GM12891 (cell line): ENCODE measurements around the gene MYO18A.

Experiments
- DNase-seq: peaks from one replicate; pipeline ENCODE4 v3.0.0; 2011; ENCODE audit warnings: low spot score; ENCODE audit not compliant: insufficient read length
- FAIRE-seq: peaks from 2 replicates; lab custom pipeline; 2011; peaks lifted over from hg19 to GRCh38; lab: Jason Lieb, UNC
- PAX5 ChIP-seq: IDR thresholded peaks from 2 replicates; pipeline ENCODE4 v1.6.1; 2011; ENCODE audit warnings: low read length, moderate library complexity, mild to moderate bottlenecking; ENCODE audit not compliant: insufficient read depth, severe bottlenecking
- POLR2A ChIP-seq: IDR thresholded peaks from 2 replicates; pipeline ENCODE4 v1.6.1; 2011; ENCODE audit warnings: low read depth, low read length, control low read depth
- POLR2AphosphoS5 ChIP-seq: IDR thresholded peaks from 2 replicates; pipeline ENCODE4 v1.6.1; 2011; ENCODE audit warnings: low read depth, low read length, control low read depth
- POU2F2 ChIP-seq: IDR thresholded peaks from 2 replicates; pipeline ENCODE4 v1.6.1; 2011; ENCODE audit warnings: low read depth, mild to moderate bottlenecking, control low read depth, low read length, moderate library complexity
- SPI1 ChIP-seq: IDR thresholded peaks from 2 replicates; pipeline ENCODE4 v1.6.1; 2011; ENCODE audit warnings: low read depth, low read length, control low read depth
- TAF1 ChIP-seq: IDR thresholded peaks from 2 replicates; pipeline ENCODE4 v1.6.1; 2011; ENCODE audit warnings: low read depth, low read length, control low read depth

The MYO18A gene

DNA sequence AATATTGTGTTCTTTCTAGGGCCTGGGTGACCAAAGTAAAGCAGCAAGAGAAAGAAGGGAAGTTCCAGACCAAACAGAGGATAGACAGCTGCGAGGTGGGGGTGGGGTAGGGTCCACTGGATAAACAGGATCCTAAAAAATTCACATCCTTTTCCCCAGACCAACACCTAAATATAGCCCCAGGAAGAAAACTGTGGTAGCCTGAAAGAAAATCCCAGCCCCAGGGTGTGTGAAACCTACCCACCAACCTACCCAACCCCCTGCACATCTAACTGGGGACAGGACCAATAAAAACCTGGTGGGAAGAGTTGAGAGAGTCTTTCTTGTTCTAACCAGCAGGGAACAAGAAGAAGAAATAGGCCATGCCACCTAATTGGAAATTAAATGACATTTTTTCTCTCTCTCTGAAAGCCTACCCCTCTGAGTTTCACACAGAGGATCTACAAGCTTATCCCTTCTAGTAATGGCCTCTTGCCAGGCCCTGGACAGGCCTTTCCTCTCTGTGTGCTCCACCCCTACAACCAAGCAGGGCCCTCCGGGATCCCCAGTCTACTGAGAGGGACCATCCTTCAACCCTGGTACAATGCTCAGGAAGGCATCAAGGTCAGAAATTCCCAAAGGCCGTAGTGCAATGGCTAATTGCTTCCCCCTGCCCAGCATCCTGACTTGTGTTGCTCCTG, 12.0 kb downstream of the MYO18A start:
- FAIRE-seq (no peak), DNase-seq (no peak)
- TF ChIP-seq POU2F2: no peak
- no peak for TF ChIP-seq POLR2A
- TF ChIP-seq POLR2AphosphoS5: no peak
- TF ChIP-seq TAF1: no peak
- no peak for TF ChIP-seq PAX5
- no peak for TF ChIP-seq SPI1

DNA sequence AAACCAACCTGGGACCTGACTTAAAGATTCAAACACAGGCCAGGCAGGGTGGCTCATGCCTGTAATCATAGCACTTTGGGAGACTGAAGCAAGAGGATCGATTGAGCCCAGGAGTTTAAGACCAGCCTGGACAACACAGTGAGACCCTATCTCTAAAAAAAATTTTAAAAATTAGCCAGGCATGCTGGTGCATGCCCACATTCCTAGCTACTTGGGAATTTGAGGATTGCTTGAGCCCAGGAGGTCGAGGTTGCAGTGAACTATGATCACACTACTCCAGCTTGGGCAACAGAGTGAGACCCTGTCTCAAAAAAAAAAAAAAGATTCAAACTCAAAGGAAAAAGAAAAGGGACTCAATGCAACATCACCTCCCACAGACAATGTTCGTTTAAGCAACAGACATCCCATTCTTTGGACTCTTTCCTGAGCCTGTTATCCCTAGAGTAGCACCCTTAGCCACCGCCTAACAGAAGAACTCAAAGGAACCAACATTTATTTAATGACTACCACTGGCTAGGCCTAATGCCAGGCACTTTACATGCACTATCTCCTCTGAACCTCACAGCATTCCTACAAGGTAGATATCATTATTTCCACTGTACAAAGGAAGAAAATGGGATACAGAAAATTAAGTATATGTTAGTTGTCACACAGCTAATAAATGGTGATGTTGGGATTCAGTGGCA, 12.7 kb downstream of the MYO18A start:
- DNase-seq: no peak
- FAIRE-seq: no peak
- TF ChIP-seq POU2F2 (no peak), POLR2AphosphoS5 (no peak), TAF1 (no peak), POLR2A (no peak), SPI1 (no peak), PAX5 (no peak)

DNA sequence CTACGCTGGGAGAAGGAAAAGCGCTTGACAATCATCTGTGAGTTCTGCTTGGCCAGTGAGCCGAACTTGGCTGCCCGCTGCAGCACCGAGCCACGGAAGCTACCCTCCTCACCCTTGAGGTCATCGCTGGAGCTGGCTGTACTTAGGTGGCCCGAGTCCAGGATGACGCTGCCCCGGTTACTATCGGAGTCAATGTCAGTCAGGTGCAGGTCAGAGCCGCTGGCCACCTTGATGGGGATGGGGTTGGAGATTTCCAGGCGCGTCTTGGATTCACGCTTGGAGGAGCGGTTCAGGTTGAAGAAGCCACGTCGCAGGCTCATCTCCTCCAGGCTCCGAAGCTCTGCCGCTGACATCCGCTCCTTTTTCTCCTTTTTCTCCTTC, 13.7 kb downstream of the MYO18A start:
- DNase-seq (no peak), FAIRE-seq (no peak)
- TF ChIP-seq SPI1 (no peak), POLR2A (no peak), PAX5 (no peak), POLR2AphosphoS5 (no peak), POU2F2 (no peak), TAF1 (no peak)

DNA sequence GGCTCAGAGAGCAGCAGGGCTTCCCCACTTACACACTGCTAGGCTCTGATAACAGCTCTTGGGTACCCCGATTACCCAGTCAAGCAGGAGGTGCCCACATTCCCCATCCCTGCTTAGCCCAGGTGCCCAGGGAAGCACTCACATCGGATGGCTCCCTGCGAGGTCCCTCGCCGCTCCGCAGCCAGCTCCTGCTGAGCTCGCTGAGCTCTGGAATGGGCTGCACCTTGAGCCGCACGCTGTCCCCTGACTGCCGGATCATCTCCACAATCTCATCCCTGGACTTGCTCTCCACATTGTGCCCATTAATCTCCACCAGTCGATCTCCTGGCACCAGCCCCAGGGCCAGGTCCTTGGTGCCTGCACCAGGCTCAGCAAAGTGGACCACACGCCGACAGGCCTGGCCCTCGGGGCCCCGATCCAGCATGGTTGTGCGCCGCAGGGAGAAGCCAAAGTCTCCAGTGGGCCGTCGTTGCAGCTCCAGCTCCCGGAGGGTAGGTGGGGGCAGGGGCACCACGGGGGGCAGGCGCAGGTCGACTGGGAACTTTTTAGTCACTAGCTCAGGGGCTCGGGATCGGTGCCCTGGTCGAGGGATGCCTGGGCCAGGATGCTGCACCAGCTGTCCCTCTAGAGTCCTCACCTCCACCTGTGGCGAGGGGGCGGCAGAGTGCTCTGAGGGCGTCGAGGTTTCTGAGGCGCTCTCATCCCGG, 14.2 kb downstream of the MYO18A start:
- DNase-seq (no peak), FAIRE-seq (no peak)
- TF ChIP-seq TAF1 (no peak), SPI1 (no peak), POLR2AphosphoS5 (no peak), POU2F2 (no peak)

DNA sequence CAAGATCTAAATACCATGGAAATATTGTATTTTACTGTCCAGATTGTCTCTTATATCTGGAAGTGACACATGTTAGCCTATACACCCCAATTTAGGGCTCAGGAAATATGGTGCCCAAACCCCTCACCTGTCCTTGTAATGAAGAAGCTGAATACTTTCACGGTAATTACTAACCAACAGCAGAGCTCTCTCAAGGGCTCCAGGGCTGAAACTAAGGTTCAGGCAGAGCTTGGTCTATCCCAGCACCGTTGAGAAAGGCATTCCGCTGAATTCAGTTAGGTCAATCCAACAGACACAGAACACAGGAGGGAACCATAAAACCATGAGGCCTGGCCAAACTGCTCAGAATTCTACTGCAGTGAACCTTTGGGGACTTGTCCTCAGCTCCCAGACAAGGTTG, 14.9 kb downstream of the MYO18A start:
- FAIRE-seq: no peak
- no peak for DNase-seq
- TF ChIP-seq POU2F2: no peak

DNA sequence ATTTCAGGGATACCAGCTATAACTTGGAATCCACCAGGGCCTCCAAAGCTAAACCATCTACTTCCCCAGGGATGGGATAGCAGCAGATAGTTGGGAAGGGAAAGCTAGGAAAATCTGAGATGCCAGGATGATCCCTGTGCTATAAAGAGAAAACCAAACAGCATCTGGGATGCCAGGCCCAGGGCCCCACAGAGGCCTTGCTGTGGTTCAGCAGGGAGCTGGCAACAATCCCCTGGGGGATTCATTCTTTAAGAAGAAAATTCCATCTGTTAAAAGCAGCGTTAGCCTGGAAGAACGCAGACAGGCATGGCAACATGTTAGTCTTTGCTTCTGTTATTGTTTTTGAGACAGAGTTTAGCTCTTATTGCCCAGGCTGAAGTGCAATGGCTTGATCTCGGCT, 16.6 kb downstream of the MYO18A start:
- no peak for TF ChIP-seq PAX5
- no peak for TF ChIP-seq TAF1
- no peak for TF ChIP-seq POLR2AphosphoS5
- TF ChIP-seq POU2F2: no peak
- TF ChIP-seq POLR2A: no peak
- no peak for TF ChIP-seq SPI1
- no peak for FAIRE-seq

DNA sequence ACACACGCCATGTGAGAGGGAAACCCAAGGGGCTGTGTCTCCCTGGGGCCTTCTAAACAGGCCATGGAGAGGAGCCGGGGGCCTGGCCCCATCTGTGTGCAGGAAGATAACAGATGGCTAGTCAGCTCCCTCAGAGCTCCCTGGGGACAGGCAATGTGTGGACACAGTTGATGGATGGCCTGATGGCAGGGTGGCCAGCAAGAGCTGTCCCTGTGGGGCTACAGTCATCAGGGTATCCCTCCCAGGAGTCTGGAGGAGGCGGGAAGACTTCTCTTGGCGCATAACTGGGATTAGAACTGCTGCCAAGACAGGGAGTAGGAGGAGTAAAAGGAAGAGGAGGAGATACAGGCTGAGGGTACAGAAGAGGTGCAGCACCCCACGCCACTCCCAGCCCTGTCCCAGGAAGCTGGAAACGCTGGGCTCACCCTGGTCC, 17.3 kb downstream of the MYO18A start:
- no peak for FAIRE-seq
- TF ChIP-seq POU2F2: no peak
- no peak for TF ChIP-seq SPI1
- TF ChIP-seq PAX5: no peak
- TF ChIP-seq TAF1: no peak
- no peak for TF ChIP-seq POLR2A
- TF ChIP-seq POLR2AphosphoS5: no peak
- no peak for DNase-seq

More for the DNA sequence above, 16.6 kb downstream of the MYO18A start:
- no peak for DNase-seq

DNA sequence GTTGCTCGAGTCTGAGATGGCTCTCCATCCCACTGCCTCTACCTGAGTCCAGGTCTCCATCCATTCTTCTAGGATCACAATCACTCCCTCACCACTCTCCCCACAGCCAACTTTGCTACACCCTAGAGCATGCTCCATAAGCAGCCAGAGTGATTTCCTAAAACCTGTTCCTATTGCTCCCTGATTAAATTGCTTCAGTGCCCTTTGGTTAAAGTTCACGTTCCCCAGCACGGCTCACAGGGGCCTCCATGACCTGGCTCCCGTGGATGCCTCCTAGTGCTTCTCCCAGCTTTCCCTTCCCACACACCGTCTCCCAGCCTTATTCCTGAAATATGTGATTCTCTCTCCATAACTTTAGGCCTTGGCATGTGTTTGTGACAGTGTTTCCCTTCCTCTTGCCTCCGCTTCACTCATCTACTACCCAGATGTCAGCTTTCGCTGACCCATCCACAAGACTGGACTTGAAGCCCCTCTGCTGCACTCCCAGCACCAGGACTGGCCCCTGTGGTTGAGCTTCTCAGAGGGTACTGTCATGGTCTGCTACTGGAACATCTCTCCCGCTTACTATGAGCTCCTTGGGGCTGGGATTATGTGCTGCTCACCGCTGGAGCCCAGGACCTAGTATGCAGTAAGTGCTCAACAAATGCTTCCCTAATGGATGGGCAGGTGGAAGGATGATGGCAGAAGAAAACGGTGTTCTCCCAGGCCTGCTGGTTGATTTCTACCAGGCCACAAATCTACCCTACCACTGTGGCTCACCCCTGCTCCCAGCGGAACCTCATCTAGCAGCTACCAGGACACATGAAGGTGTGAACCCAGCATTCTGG, 17.9 kb downstream of the MYO18A start:
- DNase-seq (no peak), FAIRE-seq (no peak)
- TF ChIP-seq TAF1 (no peak), POLR2A (no peak), SPI1 (no peak), PAX5 (no peak)

DNA sequence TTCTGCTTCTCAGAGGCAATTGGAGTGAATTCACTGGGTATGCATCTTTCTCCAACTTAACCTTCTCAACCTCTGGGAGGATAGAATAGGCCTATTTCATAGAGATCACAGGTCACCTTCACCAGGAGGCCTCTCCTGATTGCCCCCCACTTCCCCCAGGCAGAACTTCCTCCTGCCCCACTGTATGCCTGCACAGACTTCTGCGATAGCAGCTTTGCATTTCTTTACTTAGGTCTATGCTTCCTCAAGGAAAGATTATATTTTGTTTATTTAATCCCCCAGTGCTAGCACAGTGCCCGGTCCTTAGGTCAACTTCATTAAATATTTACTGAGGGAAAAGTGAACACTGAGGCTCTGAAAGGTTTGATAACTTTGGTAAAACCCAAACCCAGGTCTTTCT, 19.9 kb downstream of the MYO18A start:
- TF ChIP-seq POLR2AphosphoS5 (no peak), SPI1 (no peak), POU2F2 (no peak), PAX5 (no peak), POLR2A (no peak), TAF1 (no peak)
- FAIRE-seq: no peak
- DNase-seq: no peak
